Measurements from ENCODE around the gene NKAPL.
A peak's percentile ranks its signal among the peaks of the same experiment; 100 is the strongest.

Gene NKAPL

GRCh38 chr6:28258877-28259777 lies at the start of gene NKAPL:
Gene NKAPL, plus strand, starts transcription at chr6:28259297. Its CDS starts 75 bp downstream, at chr6:28259372.
- no peak for TF ChIP-seq POLR2A (IDR thresholded peaks at IDR 0.05; ENCODE audit: extremely low read depth, insufficient read length)
- TF ChIP-seq, protein P1, sequence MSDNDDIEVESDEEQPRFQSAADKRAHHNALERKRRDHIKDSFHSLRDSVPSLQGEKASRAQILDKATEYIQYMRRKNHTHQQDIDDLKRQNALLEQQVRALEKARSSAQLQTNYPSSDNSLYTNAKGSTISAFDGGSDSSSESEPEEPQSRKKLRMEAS (IDR thresholded peaks at IDR 0.05; ENCODE audit: low read depth, low read length), result no peak
- TF ChIP-seq, protein P2, sequence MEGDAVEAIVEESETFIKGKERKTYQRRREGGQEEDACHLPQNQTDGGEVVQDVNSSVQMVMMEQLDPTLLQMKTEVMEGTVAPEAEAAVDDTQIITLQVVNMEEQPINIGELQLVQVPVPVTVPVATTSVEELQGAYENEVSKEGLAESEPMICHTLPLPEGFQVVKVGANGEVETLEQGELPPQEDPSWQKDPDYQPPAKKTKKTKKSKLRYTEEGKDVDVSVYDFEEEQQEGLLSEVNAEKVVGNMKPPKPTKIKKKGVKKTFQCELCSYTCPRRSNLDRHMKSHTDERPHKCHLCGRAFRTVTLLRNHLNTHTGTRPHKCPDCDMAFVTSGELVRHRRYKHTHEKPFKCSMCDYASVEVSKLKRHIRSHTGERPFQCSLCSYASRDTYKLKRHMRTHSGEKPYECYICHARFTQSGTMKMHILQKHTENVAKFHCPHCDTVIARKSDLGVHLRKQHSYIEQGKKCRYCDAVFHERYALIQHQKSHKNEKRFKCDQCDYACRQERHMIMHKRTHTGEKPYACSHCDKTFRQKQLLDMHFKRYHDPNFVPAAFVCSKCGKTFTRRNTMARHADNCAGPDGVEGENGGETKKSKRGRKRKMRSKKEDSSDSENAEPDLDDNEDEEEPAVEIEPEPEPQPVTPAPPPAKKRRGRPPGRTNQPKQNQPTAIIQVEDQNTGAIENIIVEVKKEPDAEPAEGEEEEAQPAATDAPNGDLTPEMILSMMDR (IDR thresholded peaks at IDR 0.05; ENCODE audit: low read depth, low read length), result no peak
- no peak for TF ChIP-seq MYC (IDR thresholded peaks at IDR 0.05; ENCODE audit: low read depth, low read length)
- no peak for DNase-seq (ENCODE audit: low read depth)
- H3K4me3 ChIP-seq (ENCODE audit: low read depth, low read length), result no peak within 1 kb of the TSS

DNA sequence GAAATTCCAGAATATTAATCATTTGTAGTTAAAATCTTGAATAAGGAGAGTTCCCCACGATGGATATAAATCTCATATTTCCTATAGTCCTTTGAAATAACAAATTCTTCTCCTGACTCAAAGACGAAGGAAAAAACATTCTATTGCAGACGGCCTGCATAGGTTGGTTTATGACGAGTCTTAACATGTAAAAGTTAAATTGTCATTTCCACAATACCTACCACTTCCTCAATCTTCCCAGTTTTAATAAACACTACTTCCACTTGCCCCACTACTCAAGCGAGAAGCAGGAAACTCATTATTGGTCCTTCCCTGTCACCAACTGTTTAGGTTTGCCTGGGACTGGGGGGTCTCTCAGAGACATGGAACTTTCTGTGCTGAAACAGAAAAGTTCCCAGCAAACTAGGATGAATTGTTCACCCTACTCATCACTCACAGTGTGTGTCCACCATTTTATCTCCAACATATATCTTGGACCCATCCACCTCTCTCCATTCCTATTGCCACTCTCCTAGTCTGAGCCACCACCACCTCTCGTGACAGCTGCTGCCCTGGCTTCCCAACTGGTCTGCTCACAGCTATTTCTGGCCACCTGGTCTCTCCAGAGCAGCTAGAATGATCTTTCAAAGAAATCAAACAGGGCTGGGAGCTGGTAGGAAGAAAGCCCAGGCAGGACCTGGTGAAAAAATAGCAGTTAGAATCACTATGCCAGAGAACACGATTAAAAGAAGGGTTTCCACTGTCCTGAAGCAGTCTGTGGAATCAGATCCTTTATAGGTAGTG lies 49.2 kb upstream of the NKAPL start:
- H3K4me3 ChIP-seq (ENCODE audit: low read depth, low read length), result no peak overlapping the region
- TF ChIP-seq MYC (IDR thresholded peaks at IDR 0.05; ENCODE audit: low read depth, low read length), result no peak
- no peak for DNase-seq (ENCODE audit: low read depth)

DNA sequence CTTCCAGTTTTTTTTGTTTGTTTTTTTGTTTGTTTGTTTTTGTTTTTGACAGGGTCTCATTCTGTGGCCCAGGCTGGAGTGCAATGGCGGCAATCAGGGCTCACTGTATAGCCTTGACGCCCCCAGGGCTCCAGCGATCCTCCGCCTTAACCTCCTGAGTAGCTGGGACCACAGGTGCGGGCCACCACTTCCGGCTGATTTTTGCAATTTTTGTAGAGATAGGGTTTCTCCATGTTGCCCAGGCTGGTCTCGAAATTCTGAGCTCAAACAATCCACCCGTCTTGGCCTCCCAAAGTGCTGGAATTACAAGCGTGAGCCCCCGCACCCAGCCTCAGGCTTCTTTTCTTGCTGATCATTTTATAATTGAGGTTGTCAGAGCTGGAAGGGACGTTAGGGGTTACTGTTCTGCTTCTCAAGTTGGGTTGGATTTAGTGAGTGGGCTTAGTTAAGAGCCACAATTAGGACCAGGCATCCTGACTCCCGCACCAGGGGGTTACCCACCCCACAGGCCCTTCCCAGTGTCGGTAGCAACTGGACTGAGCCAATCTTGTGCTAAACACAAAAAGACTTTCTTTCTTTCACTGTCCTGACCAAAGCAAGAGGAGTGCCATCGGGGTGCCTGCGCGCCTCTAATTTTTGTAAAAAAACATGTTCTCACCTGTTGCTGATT lies 47.1 kb upstream of the NKAPL start:
- TF ChIP-seq POLR2A (IDR thresholded peaks at IDR 0.05; ENCODE audit: extremely low read depth, insufficient read length), result no peak
- TF ChIP-seq, protein P2 (IDR thresholded peaks at IDR 0.05; ENCODE audit: low read depth, low read length), result no peak
- TF ChIP-seq, protein P1 (IDR thresholded peaks at IDR 0.05; ENCODE audit: low read depth, low read length), result no peak
- TF ChIP-seq MYC (IDR thresholded peaks at IDR 0.05; ENCODE audit: low read depth, low read length), result no peak
- peak; percentile 52 for DNase-seq (ENCODE audit: low read depth)
- H3K4me3 ChIP-seq (ENCODE audit: low read depth, low read length), result peak overlapping the region; percentile 66

- H3K4me3 ChIP-seq (ENCODE audit: low read depth, low read length), result peak overlapping the region; percentile 66
- peak; percentile 90 for DNase-seq (ENCODE audit: low read depth)
- TF ChIP-seq, protein P2 (IDR thresholded peaks at IDR 0.05; ENCODE audit: low read depth, low read length), result no peak
- TF ChIP-seq MYC (IDR thresholded peaks at IDR 0.05; ENCODE audit: low read depth, low read length) (0 out of 2 replicates have a peak, but pooled peaks have one; percentile 57), POLR2A (IDR thresholded peaks at IDR 0.05; ENCODE audit: extremely low read depth, insufficient read length) (no peak)
- TF ChIP-seq, protein P1 (IDR thresholded peaks at IDR 0.05; ENCODE audit: low read depth, low read length), result peak; percentile 86
These were observed 46.4 kb upstream of the NKAPL start for GRCh38 chr6:28212510-28213212.

GRCh38 chr6:28213213-28213523 lies 45.9 kb upstream of the NKAPL start:
- H3K4me3 ChIP-seq (ENCODE audit: low read depth, low read length), result peak overlapping the region; percentile 66
- TF ChIP-seq POLR2A (IDR thresholded peaks at IDR 0.05; ENCODE audit: extremely low read depth, insufficient read length) (no peak), MYC (IDR thresholded peaks at IDR 0.05; ENCODE audit: low read depth, low read length) (no peak)
- TF ChIP-seq, protein P1 (IDR thresholded peaks at IDR 0.05; ENCODE audit: low read depth, low read length), result no peak
- TF ChIP-seq, protein P2 (IDR thresholded peaks at IDR 0.05; ENCODE audit: low read depth, low read length), result no peak
- no peak for DNase-seq (ENCODE audit: low read depth)
